Germinal center (tissue), 1 donor: ENCODE data around the gene TMEM184A.

Experiments
- DNase-seq: peaks from one replicate; pipeline ENCODE4 v3.0.0; 2012; ENCODE audit warnings: mixed read lengths, low spot score

The TMEM184A gene

GRCh38 chr7:1539181-1539881 is 16.7 kb downstream of the TMEM184A start:
- no peak for DNase-seq

GRCh38 chr7:1538544-1539180 is 17.3 kb downstream of the TMEM184A start:
- no peak for DNase-seq

- DNase-seq: no peak
Observed at GRCh38 chr7:1537535-1538412, 18.2 kb downstream of the TMEM184A start.

- DNase-seq: no peak
Observed at GRCh38 chr7:1536743-1537534, 19.1 kb downstream of the TMEM184A start.

- DNase-seq: no peak
Observed at GRCh38 chr7:1536455-1536742, 19.6 kb downstream of the TMEM184A start.

- no peak for DNase-seq
Observed at GRCh38 chr7:1535701-1536454, 20.1 kb downstream of the TMEM184A start.

GRCh38 chr7:1535100-1535458 is 20.9 kb downstream of the TMEM184A start:
- DNase-seq: no peak

GRCh38 chr7:1534330-1535099 is 21.5 kb downstream of the TMEM184A start:
- DNase-seq: no peak

- DNase-seq: no peak
Observed at GRCh38 chr7:1533547-1534329, 22.3 kb downstream of the TMEM184A start.

- no peak for DNase-seq
Observed at GRCh38 chr7:1533255-1533546, 22.8 kb downstream of the TMEM184A start.

GRCh38 chr7:1532456-1533254 is 23.4 kb downstream of the TMEM184A start:
- DNase-seq: no peak

- DNase-seq: no peak
Observed at GRCh38 chr7:1531979-1532455, 24.0 kb downstream of the TMEM184A start.

- DNase-seq: peak; percentile 63
Observed at GRCh38 chr7:1531263-1531978, 24.6 kb downstream of the TMEM184A start.

- peak; percentile 62 for DNase-seq
Observed at GRCh38 chr7:1530946-1531262, 25.1 kb downstream of the TMEM184A start.

- no peak for DNase-seq
Observed at GRCh38 chr7:1529383-1530116, 26.5 kb downstream of the TMEM184A start.

- DNase-seq: no peak
Observed at GRCh38 chr7:1526271-1526754, 29.7 kb downstream of the TMEM184A start.

- no peak for DNase-seq
Observed at GRCh38 chr7:1525409-1525808, 30.6 kb downstream of the TMEM184A start.

GRCh38 chr7:1523844-1524243 is 32.2 kb downstream of the TMEM184A start:
- no peak for DNase-seq
